HEK293 (cell line): ENCODE data around the gene DCLK1.

Experiments used
- CTCF ChIA-PET: fragments of 350-600 bp; formaldehyde crosslinking; extraction: SDS; loops from one replicate; lab custom pipeline; 2021; ENCODE audit warnings: antibody characterized with exemption; lab: Yijun Ruan, JAX
- POLR2A ChIA-PET: fragments of 300-600 bp; formaldehyde crosslinking; extraction: SDS; loops from one replicate; lab custom pipeline; 2020; ENCODE audit warnings: antibody characterized with exemption, inconsistent platforms; lab: Yijun Ruan, JAX
- H3K27ac ChIP-seq: fragments of 200-500 bp; sonication (Bioruptor generic); 2 replicates; pipeline ENCODE4 v1.5.1; 2014; ENCODE audit warnings: low read depth, low read length, control low read depth, inconsistent platforms; ENCODE audit errors: extremely low read depth
- H3K36me3 ChIP-seq, 2 experiments: fragments of 200-500 bp in 1 of 2; sonication (Bioruptor generic) in 1 of 2; 1 replicate in 1 of 2; 2 replicates in 1 of 2; pipeline ENCODE4 v1.5.1; 2014 to 2017; ENCODE audit warnings: inconsistent platforms in 2 of 2, low read length in 2 of 2; ENCODE audit not compliant: control insufficient read depth in 2 of 2, insufficient read depth in 1 of 2
- H3K4me1 ChIP-seq: fragments of 200-500 bp; sonication (Bioruptor generic); 2 replicates; pipeline ENCODE4 v1.5.1; 2014; ENCODE audit warnings: mild to moderate bottlenecking, low read length, inconsistent platforms; ENCODE audit not compliant: control insufficient read depth, insufficient read depth
- H3K4me3 ChIP-seq: 2 replicates; pipeline ENCODE4 v1.5.1; 2011; ENCODE audit warnings: low read depth, mild to moderate bottlenecking, control low read depth, low read length, moderate library complexity
- H3K9me3 ChIP-seq: fragments of 200-500 bp; sonication (Bioruptor generic); 2 replicates; pipeline ENCODE4 v1.5.1; 2014; ENCODE audit warnings: low read depth, low read length, inconsistent platforms; ENCODE audit not compliant: control insufficient read depth, insufficient read depth
- GLIS2 ChIP-seq: fragments of 450-650 bp; formaldehyde crosslinking; IDR thresholded peaks from 2 replicates; pipeline ENCODE4 v1.5.1; 2016; ENCODE audit warnings: missing biosample characterization, missing genetic modification characterization
- HOXA7 ChIP-seq: sonication (generic); formaldehyde crosslinking; IDR thresholded peaks from 2 replicates; pipeline ENCODE4 v1.8.1; 2022; ENCODE audit warnings: missing genetic modification reagents, borderline replicate concordance
- KLF10 ChIP-seq: fragments of 450-650 bp; IDR thresholded peaks from 2 replicates; pipeline ENCODE4 v1.5.1; 2018; ENCODE audit warnings: missing biosample characterization, mild to moderate bottlenecking, missing genetic modification characterization
- KLF8 ChIP-seq: fragments of 450-650 bp; formaldehyde crosslinking; IDR thresholded peaks from 2 replicates; pipeline ENCODE4 v1.5.1; 2016; ENCODE audit warnings: missing biosample characterization, missing genetic modification characterization
- KLF9 ChIP-seq: fragments of 450-650 bp; formaldehyde crosslinking; IDR thresholded peaks from 2 replicates; pipeline ENCODE4 v1.5.1; 2016; ENCODE audit warnings: missing biosample characterization, missing genetic modification characterization, low read depth
- OVOL3 ChIP-seq: fragments of 450-650 bp; formaldehyde crosslinking; IDR thresholded peaks from 2 replicates; pipeline ENCODE4 v1.5.1; 2016; ENCODE audit warnings: missing biosample characterization, missing genetic modification characterization
- SP2 ChIP-seq: fragments of 450-650 bp; formaldehyde crosslinking; IDR thresholded peaks from 2 replicates; pipeline ENCODE4 v1.5.1; 2016; ENCODE audit warnings: missing biosample characterization, missing genetic modification characterization
- TCF7L2 ChIP-seq: IDR thresholded peaks from 2 replicates; pipeline ENCODE4 v1.6.1; 2011; ENCODE audit warnings: low read depth, mild to moderate bottlenecking, inconsistent platforms, low read length, moderate library complexity, borderline replicate concordance
- ZBTB7A ChIP-seq: fragments of 450-650 bp; formaldehyde crosslinking; IDR thresholded peaks from 2 replicates; pipeline ENCODE4 v1.5.1; 2016; ENCODE audit warnings: low read depth, missing biosample characterization, missing genetic modification characterization
- ZNF202 ChIP-seq: fragments of 450-650 bp; formaldehyde crosslinking; IDR thresholded peaks from 2 replicates; pipeline ENCODE4 v1.5.1; 2016; ENCODE audit warnings: missing biosample characterization, missing genetic modification characterization, borderline replicate concordance
- ZNF221 ChIP-seq: fragments of 450-650 bp; formaldehyde crosslinking; IDR thresholded peaks from 2 replicates; pipeline ENCODE4 v1.5.1; 2017; ENCODE audit warnings: missing biosample characterization, missing genetic modification characterization, borderline replicate concordance
- ZNF24 ChIP-seq: fragments of 450-650 bp; formaldehyde crosslinking; IDR thresholded peaks from 2 replicates; pipeline ENCODE4 v1.5.1; 2016; ENCODE audit warnings: missing biosample characterization, missing genetic modification characterization
- ZNF274 ChIP-seq, 2 experiments: fragments of 200-500 bp in 1 of 2; fragments of 450-650 bp in 1 of 2; sonication (Bioruptor generic) in 1 of 2; formaldehyde crosslinking in 1 of 2; IDR thresholded peaks; 2 replicates each; pipeline versions ENCODE4 v1.5.1 to v1.6.1; 2014 to 2016; ENCODE audit warnings: borderline replicate concordance in 1 of 2, inconsistent platforms in 1 of 2, low read length in 1 of 2, missing biosample characterization in 1 of 2, missing genetic modification characterization in 1 of 2
- ZNF341 ChIP-seq: fragments of 450-650 bp; formaldehyde crosslinking; IDR thresholded peaks from 2 replicates; pipeline ENCODE4; 2016; ENCODE audit warnings: low read depth, missing biosample characterization, missing genetic modification characterization
- ZNF510 ChIP-seq: fragments of 450-650 bp; formaldehyde crosslinking; IDR thresholded peaks from 2 replicates; pipeline ENCODE4 v1.5.1; 2018; ENCODE audit warnings: mild to moderate bottlenecking, missing genetic modification characterization, missing biosample characterization; ENCODE audit not compliant: insufficient replicate concordance
- ZNF521 ChIP-seq: fragments of 450-650 bp; formaldehyde crosslinking; IDR thresholded peaks from 2 replicates; pipeline ENCODE4 v1.5.1; 2017; ENCODE audit warnings: missing biosample characterization, mild to moderate bottlenecking, missing genetic modification characterization
- ZNF600 ChIP-seq: fragments of 450-650 bp; formaldehyde crosslinking; IDR thresholded peaks from 2 replicates; pipeline ENCODE4 v1.5.1; 2016; ENCODE audit warnings: missing biosample characterization, missing genetic modification characterization
- ZNF626 ChIP-seq: fragments of 450-650 bp; sonication (Bioruptor Pico); formaldehyde crosslinking; IDR thresholded peaks from 2 replicates; pipeline ENCODE4 v1.5.1; 2018; ENCODE audit warnings: missing biosample characterization, missing genetic modification characterization, inconsistent platforms
- ZNF664 ChIP-seq: fragments of 450-650 bp; formaldehyde crosslinking; IDR thresholded peaks from 2 replicates; pipeline ENCODE4 v1.5.1; 2016; ENCODE audit warnings: missing biosample characterization, missing genetic modification characterization
- ZNF791 ChIP-seq: fragments of 450-650 bp; formaldehyde crosslinking; IDR thresholded peaks from 2 replicates; pipeline ENCODE4 v1.5.1; 2016; ENCODE audit warnings: missing biosample characterization, missing genetic modification characterization
- ZSCAN23 ChIP-seq: fragments of 450-650 bp; formaldehyde crosslinking; IDR thresholded peaks from 2 replicates; pipeline ENCODE4 v1.5.1; 2016; ENCODE audit warnings: missing biosample characterization, missing genetic modification characterization
- TF ChIP-seq, protein P1 (sequence below): fragments of 450-650 bp; formaldehyde crosslinking; IDR thresholded peaks from 2 replicates; pipeline ENCODE4; 2016; ENCODE audit warnings: missing biosample characterization, missing genetic modification characterization
- TF ChIP-seq, protein P2 (sequence below): fragments of 450-650 bp; formaldehyde crosslinking; IDR thresholded peaks from 2 replicates; pipeline ENCODE4 v1.5.1; 2016; ENCODE audit warnings: missing biosample characterization, missing genetic modification characterization
- TF ChIP-seq, protein P3 (sequence below): fragments of 450-650 bp; formaldehyde crosslinking; IDR thresholded peaks from 2 replicates; pipeline ENCODE4 v1.5.1; 2017; ENCODE audit warnings: missing biosample characterization, missing genetic modification characterization

Gene DCLK1

DNA sequence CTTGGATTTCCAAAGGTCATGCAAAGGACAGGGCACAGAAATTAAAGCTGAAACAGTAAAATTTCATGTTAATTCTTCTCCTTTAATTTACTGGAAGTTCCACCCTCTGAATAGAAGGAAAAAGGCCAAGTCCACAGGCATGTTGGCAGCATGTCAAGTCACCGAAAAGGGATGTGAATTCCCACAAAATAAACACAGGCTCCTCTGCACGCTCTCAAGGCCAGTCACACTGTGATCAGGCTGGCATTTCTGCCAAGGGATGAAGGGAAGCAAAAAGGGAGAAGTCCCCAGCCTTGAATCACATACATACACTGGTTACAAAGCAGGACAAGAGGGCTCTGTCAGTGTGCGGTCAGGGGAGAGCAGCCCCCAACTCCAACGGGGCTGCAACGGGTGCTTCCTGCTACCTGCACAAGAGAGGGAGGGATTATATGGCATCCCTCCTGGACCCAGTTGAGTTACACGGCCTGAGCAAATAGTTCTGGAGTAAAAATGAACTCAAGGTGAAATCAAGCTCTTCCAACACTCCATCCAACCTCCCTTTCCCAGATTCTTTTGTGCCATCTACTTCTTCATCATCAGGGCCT is 6.9 kb downstream of the DCLK1 start:
- POLR2A ChIA-PET: no interaction called here
- CTCF ChIA-PET: no interaction called here
- TF ChIP-seq ZNF221 (tag by site-specific recombination): no peak
- TF ChIP-seq, protein P1, sequence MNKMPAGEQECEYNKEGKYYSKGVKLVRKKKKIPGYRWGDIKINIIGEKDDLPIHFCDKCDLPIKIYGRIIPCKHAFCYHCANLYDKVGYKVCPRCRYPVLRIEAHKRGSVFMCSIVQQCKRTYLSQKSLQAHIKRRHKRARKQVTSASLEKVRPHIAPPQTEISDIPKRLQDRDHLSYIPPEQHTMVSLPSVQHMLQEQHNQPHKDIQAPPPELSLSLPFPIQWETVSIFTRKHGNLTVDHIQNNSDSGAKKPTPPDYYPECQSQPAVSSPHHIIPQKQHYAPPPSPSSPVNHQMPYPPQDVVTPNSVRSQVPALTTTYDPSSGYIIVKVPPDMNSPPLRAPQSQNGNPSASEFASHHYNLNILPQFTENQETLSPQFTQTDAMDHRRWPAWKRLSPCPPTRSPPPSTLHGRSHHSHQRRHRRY: no peak
- no peak for TF ChIP-seq ZNF24 (tag by site-specific recombination)
- TF ChIP-seq TCF7L2: no peak
- TF ChIP-seq, protein P2, sequence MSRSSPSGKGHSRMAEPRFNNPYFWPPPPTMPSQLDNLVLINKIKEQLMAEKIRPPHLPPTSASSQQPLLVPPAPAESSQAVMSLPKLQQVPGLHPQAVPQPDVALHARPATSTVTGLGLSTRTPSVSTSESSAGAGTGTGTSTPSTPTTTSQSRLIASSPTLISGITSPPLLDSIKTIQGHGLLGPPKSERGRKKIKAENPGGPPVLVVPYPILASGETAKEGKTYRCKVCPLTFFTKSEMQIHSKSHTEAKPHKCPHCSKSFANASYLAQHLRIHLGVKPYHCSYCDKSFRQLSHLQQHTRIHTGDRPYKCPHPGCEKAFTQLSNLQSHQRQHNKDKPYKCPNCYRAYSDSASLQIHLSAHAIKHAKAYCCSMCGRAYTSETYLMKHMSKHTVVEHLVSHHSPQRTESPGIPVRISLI: no peak
- no peak for TF ChIP-seq OVOL3 (tag by site-specific recombination)
- no peak for TF ChIP-seq KLF8
- TF ChIP-seq HOXA7 (CRISPR knock-in tag): no peak
- no peak for TF ChIP-seq ZNF202
- no peak for TF ChIP-seq ZNF510
- no peak for TF ChIP-seq GLIS2 (tag by site-specific recombination)
- no peak for TF ChIP-seq ZNF521 (tag by site-specific recombination)
- Histone ChIP-seq H3K27ac (no peak overlapping the region), H3K4me3 (no peak overlapping the region), H3K9me3 (no peaks in the 10 kb centered on the region), H3K36me3 (no peaks in the 10 kb centered on the region), H3K4me1 (no peaks in the 10 kb centered on the region)

DNA sequence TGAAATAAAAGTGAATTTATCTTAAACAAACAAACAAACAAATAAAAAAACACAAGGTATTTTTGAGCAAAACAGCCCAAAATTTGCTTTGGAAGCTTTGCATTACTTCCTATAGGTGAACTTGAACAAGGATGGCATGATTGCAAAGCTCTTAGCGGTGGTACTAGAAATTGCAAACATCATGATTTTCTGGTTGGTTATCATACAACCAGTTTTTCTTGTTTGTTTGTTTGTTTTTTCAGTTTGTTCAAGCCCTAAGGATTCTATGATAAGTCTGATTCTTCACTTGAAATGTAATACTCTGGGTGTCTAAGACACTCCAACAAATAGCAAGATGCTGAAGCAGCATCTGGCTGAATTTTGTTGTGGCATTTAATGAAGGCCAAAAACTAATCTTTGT is 15.9 kb downstream of the DCLK1 start:
- CTCF ChIA-PET: interaction anchor here (0.6 kb wide), 2 partner anchors 191 to 336 kb away, joined by 3 read pairs; no protein-coding TSS in a partner anchor
- Histone ChIP-seq H3K4me3 (no peak overlapping the region), H3K4me1 (no peaks in the 10 kb centered on the region; the same call in 1 of the 2 replicates), H3K36me3 (no peaks in the 10 kb centered on the region), H3K27ac (no peak overlapping the region), H3K9me3 (no peaks in the 10 kb centered on the region)
- TF ChIP-seq ZNF600 (tag by site-specific recombination) (no peak), ZSCAN23 (tag by site-specific recombination) (no peak), ZNF24 (tag by site-specific recombination) (no peak), KLF10 (tag by site-specific recombination) (no peak), SP2 (no peak), ZNF274 (IDR thresholded peaks at IDR 0.05; ENCODE audit: low read length) (no peak), ZNF274 (tag by site-specific recombination; IDR thresholded peaks at IDR 0.05; ENCODE audit: borderline replicate concordance) (no peak), ZNF341 (no peak), ZNF791 (tag by site-specific recombination) (no peak), ZNF664 (tag by site-specific recombination) (no peak), KLF9 (tag by site-specific recombination) (no peak), ZNF626 (tag by site-specific recombination) (no peak), ZBTB7A (tag by site-specific recombination) (no peak)
- TF ChIP-seq, protein P3, sequence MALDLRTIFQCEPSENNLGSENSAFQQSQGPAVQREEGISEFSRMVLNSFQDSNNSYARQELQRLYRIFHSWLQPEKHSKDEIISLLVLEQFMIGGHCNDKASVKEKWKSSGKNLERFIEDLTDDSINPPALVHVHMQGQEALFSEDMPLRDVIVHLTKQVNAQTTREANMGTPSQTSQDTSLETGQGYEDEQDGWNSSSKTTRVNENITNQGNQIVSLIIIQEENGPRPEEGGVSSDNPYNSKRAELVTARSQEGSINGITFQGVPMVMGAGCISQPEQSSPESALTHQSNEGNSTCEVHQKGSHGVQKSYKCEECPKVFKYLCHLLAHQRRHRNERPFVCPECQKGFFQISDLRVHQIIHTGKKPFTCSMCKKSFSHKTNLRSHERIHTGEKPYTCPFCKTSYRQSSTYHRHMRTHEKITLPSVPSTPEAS (tag by site-specific recombination): no peak
- POLR2A ChIA-PET: no interaction called here
